ENCODE results near the gene MYH14. TPM values are rescaled to one million over a fixed set of nuclear protein-coding genes. Genes with fewer than 3 reads are reported as not detected.
A peak's percentile ranks its signal among the peaks of the same experiment; 100 is the strongest.

Gene MYH14
- polyA plus RNA-seq, 3 donors, result not detected

GRCh38 chr19:50356691-50357177 lies 153.3 kb downstream of the MYH14 start:
- Histone ChIP-seq H3K27me3 (ENCODE audit: control insufficient read depth in 2 of 2, insufficient read depth in 2 of 2, low read length in 2 of 2) (no peaks in the 10 kb centered on the region), H3K4me3 (replicated peaks in 1 of 3; ENCODE audit: low read depth in 2 of 3, low read length in 3 of 3) (peak overlapping the region in 2 of 3 experiments; percentile 64 to 74), H3K36me3 (replicated peaks in 1 of 2; ENCODE audit: control insufficient read depth in 1 of 2, insufficient read depth in 2 of 2, low read length in 2 of 2) (no peaks in the 10 kb centered on the region), H4K20me1 (ENCODE audit: insufficient read depth, low read length) (no peaks in the 10 kb centered on the region), H3K9me3 (replicated peaks in 1 of 2; ENCODE audit: control insufficient read depth in 1 of 2, insufficient read depth in 1 of 2, low read length in 2 of 2) (no peaks in the 10 kb centered on the region), H3K4me2 (replicated peaks; ENCODE audit: extremely low read depth, low read length, poor library complexity, severe bottlenecking) (peak overlapping the region; percentile 73), H3K9ac (ENCODE audit: insufficient read depth, low read length, poor library complexity, severe bottlenecking) (peak overlapping the region; percentile 48), H2AFZ (ENCODE audit: insufficient read depth, low read depth, low read length, poor library complexity, severe bottlenecking) (peak overlapping the region; percentile 75), H3K27ac (ENCODE audit: low read depth in 1 of 2, low read length in 2 of 2) (peak overlapping the region; percentile 81 to 91), H3K79me2 (ENCODE audit: insufficient read depth, low read length) (no peaks in the 10 kb centered on the region), H3K4me1 (ENCODE audit: control insufficient read depth in 1 of 2, insufficient read depth in 2 of 2, low read length in 2 of 2) (peaks cover 24 to 33% of the 10 kb centered on the region in 2 donors)
- no peak for DNase-seq
- 0% methylated on average over 3 of the region's 13 CpGs for WGBS (ENCODE audit: insufficient coverage)
- intact Hi-C loops (cut with micrococcal nuclease), result loop anchor here in 1 of 2 donors (1.0 to 5.0 kb wide), 3 partner anchors 105 to 426 kb away; no protein-coding TSS in a partner anchor
- Mint-ChIP-seq H3K4me3 (peak overlapping the region in 1 of 2 donors; percentile 86), H3K36me3 (peaks cover 0 to 2% of the 10 kb centered on the region in 2 donors), H3K9me3 (peaks cover 0 to 10% (median 4%) of the 10 kb centered on the region in 7 donors), H3K27me3 (ENCODE audit: low read depth in 3 of 3) (peaks cover 3 to 21% (median 15%) of the 10 kb centered on the region in 3 donors), H3K4me1 (peaks cover 32% of the 10 kb centered on the region), H3K27ac (peak overlapping the region in 3 of 7 donors; percentile 32 to 98 (median 92))
- no peak for TF ChIP-seq CTCF (IDR thresholded peaks at IDR 0.05)

GRCh38 chr19:50357178-50358100 lies 154.0 kb downstream of the MYH14 start:
- Histone ChIP-seq H3K27me3 (ENCODE audit: control insufficient read depth in 2 of 2, insufficient read depth in 2 of 2, low read length in 2 of 2) (no peaks in the 10 kb centered on the region), H4K20me1 (ENCODE audit: insufficient read depth, low read length) (no peaks in the 10 kb centered on the region)

More at GRCh38 chr19:50357178-50358100, 154.0 kb downstream of the MYH14 start:
- H3K4me3 Mint-ChIP-seq, result peak overlapping the region; percentile 86 to 92
- intact Hi-C loops (cut with micrococcal nuclease), result loop anchor here in 1 of 2 donors (1.0 to 5.0 kb wide), 3 partner anchors 104 to 425 kb away; no protein-coding TSS in a partner anchor
- Histone ChIP-seq H3K27ac (ENCODE audit: low read depth in 1 of 2, low read length in 2 of 2) (peak overlapping the region; percentile 81 to 91), H3K4me1 (ENCODE audit: control insufficient read depth in 1 of 2, insufficient read depth in 2 of 2, low read length in 2 of 2) (peaks cover 24 to 35% of the 10 kb centered on the region in 2 donors), H3K9me3 (replicated peaks in 1 of 2; ENCODE audit: control insufficient read depth in 1 of 2, insufficient read depth in 1 of 2, low read length in 2 of 2) (no peaks in the 10 kb centered on the region), H2AFZ (ENCODE audit: insufficient read depth, low read depth, low read length, poor library complexity, severe bottlenecking) (peak overlapping the region; percentile 75), H3K9ac (ENCODE audit: insufficient read depth, low read length, poor library complexity, severe bottlenecking) (peak overlapping the region; percentile 48), H3K36me3 (replicated peaks in 1 of 2; ENCODE audit: control insufficient read depth in 1 of 2, insufficient read depth in 2 of 2, low read length in 2 of 2) (no peaks in the 10 kb centered on the region), H3K4me3 (replicated peaks in 1 of 3; ENCODE audit: low read depth in 2 of 3, low read length in 3 of 3) (peak overlapping the region; percentile 61 to 74 (median 64)), H3K79me2 (ENCODE audit: insufficient read depth, low read length) (no peaks in the 10 kb centered on the region), H3K4me2 (replicated peaks; ENCODE audit: extremely low read depth, low read length, poor library complexity, severe bottlenecking) (peak overlapping the region; percentile 73)
- peaks cover 36% of the 10 kb centered on the region for H3K4me1 Mint-ChIP-seq
- peaks cover 0 to 10% (median 4%) of the 10 kb centered on the region in 7 donors for H3K9me3 Mint-ChIP-seq
- peak overlapping the region; percentile 92 to 98 (median 97) for H3K27ac Mint-ChIP-seq
- TF ChIP-seq CTCF (IDR thresholded peaks at IDR 0.05), result peak; percentile 93
- 6% methylated on average over 30 of the region's 54 CpGs for WGBS (ENCODE audit: insufficient coverage)
- H3K36me3 Mint-ChIP-seq, result peaks cover 0 to 2% of the 10 kb centered on the region in 2 donors
- DNase-seq, result peak; percentile 65 to 76 (median 66)
- H3K27me3 Mint-ChIP-seq (ENCODE audit: low read depth in 3 of 3), result peaks cover 3 to 20% (median 14%) of the 10 kb centered on the region in 3 donors

Measured in CD14-positive monocyte (primary cell).